K562 (cell line): ENCODE results near the gene INCA1. TPM values are rescaled to one million over a fixed set of nuclear protein-coding genes. Genes with fewer than 3 reads are reported as not detected.
A peak's percentile ranks its signal among the peaks of the same experiment; 100 is the strongest.

Source experiments
- DACH1 ChIP-seq: fragments of 450-650 bp; IDR thresholded peaks from 2 replicates; pipeline ENCODE4 v1.6.1; 2018; ENCODE audit not compliant: partially characterized antibody
- DPF2 ChIP-seq: fragments of 450-650 bp; IDR thresholded peaks from 2 replicates; pipeline ENCODE4 v1.6.1; 2016
- HCFC1 ChIP-seq: IDR thresholded peaks from 2 replicates; pipeline ENCODE4 v1.6.1; 2012; ENCODE audit warnings: low read depth, low read length, improper control_type of control experiment
- HDAC2 ChIP-seq: fragments of 450-650 bp; IDR thresholded peaks from 2 replicates; pipeline ENCODE4 v1.6.1; 2016; ENCODE audit warnings: mild to moderate bottlenecking
- HMGN3 ChIP-seq: IDR thresholded peaks from 2 replicates; pipeline ENCODE4 v1.6.1; 2011; ENCODE audit warnings: borderline replicate concordance, low read depth, mild to moderate bottlenecking, mixed read lengths, low read length; ENCODE audit not compliant: insufficient read length; ENCODE audit errors: extremely low read depth
- KAT7 ChIP-seq: sonication (generic); formaldehyde crosslinking; IDR thresholded peaks from 2 replicates; pipeline ENCODE4 v1.8.0; 2022; ENCODE audit warnings: missing genetic modification reagents, mild to moderate bottlenecking, borderline replicate concordance
- MTA3 ChIP-seq: fragments of 450-650 bp; formaldehyde crosslinking; IDR thresholded peaks from 2 replicates; pipeline ENCODE4 v1.6.1; 2017; ENCODE audit warnings: mild to moderate bottlenecking, borderline replicate concordance
- MXI1 ChIP-seq: IDR thresholded peaks from 2 replicates; pipeline ENCODE4 v1.6.1; 2011; ENCODE audit warnings: low read depth, mild to moderate bottlenecking, improper control_type of control experiment, low read length
- NKRF ChIP-seq: fragments of 450-650 bp; IDR thresholded peaks from 2 replicates; pipeline ENCODE4 v1.6.1; 2016; ENCODE audit warnings: borderline replicate concordance
- POLR2G ChIP-seq: fragments of 200-400 bp; formaldehyde crosslinking; IDR thresholded peaks from 2 replicates; pipeline ENCODE4 v1.6.1; 2017; ENCODE audit warnings: low read depth, mild to moderate bottlenecking, antibody characterized with exemption, low read length, moderate library complexity
- REST ChIP-seq, 2 experiments: fragments of 450-650 bp; formaldehyde crosslinking in 1 of 2; IDR thresholded peaks; 2 replicates each; pipeline versions ENCODE4 v1.4.0 to v1.6.1; 2014 to 2020; ENCODE audit warnings: mild to moderate bottlenecking in 2 of 2, borderline replicate concordance in 1 of 2, low read depth in 1 of 2
- TCF15 ChIP-seq: fragments of 250-450 bp; sonication (Bioruptor Pico); IDR thresholded peaks from 2 replicates; pipeline ENCODE4 v1.8.0; 2022; ENCODE audit warnings: moderate library complexity, mild to moderate bottlenecking, inconsistent platforms
- TEAD2 ChIP-seq: fragments of 450-650 bp; IDR thresholded peaks from 2 replicates; pipeline ENCODE4 v1.6.1; 2016; ENCODE audit warnings: missing genetic modification characterization, control low read depth, missing compliant biosample characterization
- ZNF444 ChIP-seq: fragments of 250-450 bp; sonication (Bioruptor Pico); IDR thresholded peaks from 2 replicates; pipeline ENCODE4 v1.4.0; 2020; ENCODE audit warnings: mild to moderate bottlenecking, moderate library complexity
- ZNF764 ChIP-seq: fragments of 250-450 bp; sonication (Bioruptor Pico); IDR thresholded peaks from 2 replicates; pipeline ENCODE4 v1.4.0; 2020; ENCODE audit warnings: low read depth, mild to moderate bottlenecking, moderate library complexity
- polyA plus RNA-seq, 8 experiments: library from polyadenylated mRNA; depleted of rRNA in 4 of 8; stranded (reverse) in 5 of 8; unstranded in 3 of 8; fragments of >200 nt; fragmentation: Nextera tagmentation in 2 of 8; fragmentation: Illumina TruSeq in 1 of 8; extraction: Ambion mirVana in 2 of 8; extraction: Trizol in 1 of 8; gene quantifications; 2 replicates each; pipeline versions ENCODE4 v1.2.1 to v1.2.3, GENCODE V29; 2011 to 2014; ENCODE audit warnings: inconsistent platforms in 1 of 8, missing spikeins in 1 of 8
- total RNA-seq, 7 experiments: library from RNA; depleted of rRNA in 6 of 7; stranded (reverse); fragments of >200 nt in 6 of 7; fragmentation: Illumina TruSeq in 2 of 7; extraction: Trizol in 2 of 7; gene quantifications; 2 replicates each; pipeline versions ENCODE4 v1.2.1 to v1.2.3, GENCODE V29; 2011 to 2021; ENCODE audit warnings: low replicate concordance in 1 of 7

INCA1 gene
- total and polyA plus RNA-seq, 9 of the 15 experiments (the other 6 are each of a cell fraction or from before 2014, with no cell fraction given) = 0.08 to 0.50 (median 0.13) TPM; not detected in 4

- TF ChIP-seq REST (IDR thresholded peaks at IDR 0.05; ENCODE audit: borderline replicate concordance) = peak; percentile 73
- TF ChIP-seq REST (CRISPR knock-in tag; IDR thresholded peaks at IDR 0.05; ENCODE audit: low read depth) = no peak
- TF ChIP-seq DACH1 = peak; percentile 84
- peak; percentile 14; the same call in 1 of the 2 replicates for TF ChIP-seq ZNF764
- no peak for TF ChIP-seq MXI1
- no peak for TF ChIP-seq ZNF444 (CRISPR knock-in tag)
- TF ChIP-seq POLR2G = peak; percentile 83
- peak; percentile 13; the same call in 1 of the 2 replicates for TF ChIP-seq HDAC2
- TF ChIP-seq KAT7 (CRISPR knock-in tag) = no peak
- TF ChIP-seq TEAD2 (tag) = no peak
- TF ChIP-seq DPF2 = no peak
- TF ChIP-seq HCFC1 = peak; percentile 55; the same call in 1 of the 2 replicates
- TF ChIP-seq NKRF = peak; percentile 24; the same call in 1 of the 2 replicates
- TF ChIP-seq MTA3 = no peak; the same call in 1 of the 2 replicates
- peak; percentile 92 for TF ChIP-seq HMGN3
- no peak for TF ChIP-seq TCF15 (CRISPR knock-in tag)
These were observed 29.5 kb downstream of the INCA1 start, which contains the start of gene SPAG7 (continued) for GRCh38 chr17:4967539-4968485.
